Measurements from ENCODE around the gene PLCB2.
A peak's percentile ranks its signal among the peaks of the same experiment; 100 is the strongest.

PLCB2 gene

GRCh38 chr15:40285554-40286011, 22.2 kb downstream of the PLCB2 start:
- H3K4me3 ChIP-seq (ENCODE audit: low read length) = no peak overlapping the region
- TF ChIP-seq ZNF274 (IDR thresholded peaks at IDR 0.05; ENCODE audit: low read depth, low read length) = no peak

DNA sequence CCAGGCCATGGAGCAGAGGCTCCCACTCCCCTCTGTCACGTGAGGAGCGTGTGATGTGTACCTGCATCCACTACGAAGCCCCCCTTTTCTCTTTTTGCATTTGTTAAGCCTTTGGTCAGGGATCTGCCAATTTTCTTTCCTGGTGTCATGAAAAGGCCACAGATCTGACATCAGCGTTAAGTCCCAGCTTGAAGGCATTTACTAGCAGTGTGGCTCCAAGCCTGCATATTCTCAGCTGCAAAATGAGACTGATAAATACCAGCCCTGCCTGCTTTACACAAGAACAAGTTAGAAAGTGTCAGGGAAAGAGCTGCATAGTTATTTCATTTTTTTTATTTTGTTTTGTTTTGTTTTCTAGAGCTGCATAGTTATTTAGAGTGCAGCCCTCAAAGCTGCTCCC, 22.6 kb downstream of the PLCB2 start:
- H3K4me3 ChIP-seq (ENCODE audit: low read length) = no peak overlapping the region
- TF ChIP-seq ZNF274 (IDR thresholded peaks at IDR 0.05; ENCODE audit: low read depth, low read length) = no peak

DNA sequence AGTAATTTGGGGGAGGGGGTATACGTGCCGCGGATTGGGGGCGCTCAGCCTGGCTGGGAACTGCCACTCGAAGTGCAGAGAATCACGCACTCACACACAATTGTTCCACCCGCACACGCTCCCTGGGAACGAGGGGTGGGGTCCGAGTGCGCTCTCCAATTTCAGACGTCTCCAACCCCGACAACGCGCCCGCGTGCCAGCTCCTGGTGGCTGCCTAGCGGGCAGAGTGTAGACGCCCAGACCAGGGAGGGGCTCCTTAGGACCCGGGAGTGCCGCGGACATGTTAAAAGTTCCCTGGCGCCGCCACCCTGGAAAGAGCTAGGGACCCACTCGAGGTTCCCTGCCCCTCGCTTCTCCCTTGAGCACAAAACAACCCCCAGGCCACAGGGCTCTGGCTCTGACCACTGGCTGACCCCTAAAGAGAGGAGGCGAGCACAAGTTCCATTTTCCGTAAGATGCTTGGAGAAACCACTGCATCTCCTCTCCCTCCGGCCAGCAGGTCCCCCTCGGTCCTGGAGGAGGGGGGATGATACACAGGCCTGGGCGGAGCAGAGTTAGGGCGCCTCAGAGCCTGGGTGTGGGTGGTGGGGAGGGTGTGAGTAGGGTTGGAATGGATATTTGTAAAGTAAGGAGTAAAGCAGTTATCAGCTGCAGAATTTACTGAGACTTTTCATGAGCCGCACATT, 24.0 kb downstream of the PLCB2 start:
- TF ChIP-seq ZNF274 (IDR thresholded peaks at IDR 0.05; ENCODE audit: low read depth, low read length) = no peak
- H3K4me3 ChIP-seq (ENCODE audit: low read length) = no peak overlapping the region

DNA sequence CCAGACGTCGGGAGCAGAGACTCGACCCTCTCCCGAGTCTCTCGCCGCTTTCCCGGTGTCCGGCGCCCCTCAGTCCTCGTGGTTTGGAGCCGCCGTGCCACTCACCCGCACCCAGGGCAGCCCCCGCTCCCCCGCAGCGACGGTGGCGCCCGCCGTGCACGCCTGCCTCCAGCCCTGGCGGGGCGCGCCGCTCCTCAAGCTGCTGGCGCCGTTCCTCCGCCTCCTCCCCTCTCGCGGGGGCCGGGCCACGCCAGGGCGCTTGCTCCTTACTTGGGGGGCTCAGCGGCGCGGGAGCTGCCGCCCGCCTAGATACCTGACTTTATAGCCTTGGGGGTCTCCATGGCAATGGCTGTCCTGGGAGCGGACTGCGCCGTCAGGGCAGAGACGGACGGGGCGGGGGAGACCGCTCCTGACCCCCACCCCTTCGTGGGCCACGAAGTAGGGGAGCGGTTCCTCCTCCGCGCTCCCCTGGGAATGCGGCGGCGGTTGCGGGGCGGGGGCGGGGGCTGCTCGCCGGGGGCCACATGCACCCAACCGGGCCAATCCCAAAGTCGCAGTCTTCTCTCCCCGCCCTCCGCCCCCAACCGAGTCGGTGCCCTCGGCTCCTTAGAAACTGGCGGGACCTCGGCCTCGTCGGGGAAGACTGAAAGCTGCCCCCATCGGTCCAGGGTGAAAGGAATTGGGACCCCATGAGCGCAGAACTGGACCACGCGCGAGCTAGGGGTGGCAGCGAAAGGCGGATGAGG, 24.7 kb downstream of the PLCB2 start, which contains the start of gene ANKRD63:
TSS of gene ANKRD63 (minus strand) at position 196 of the 746 bp plus-strand sequence. CDS start 478 bp downstream, outside the sequence.
- TF ChIP-seq ZNF274 (IDR thresholded peaks at IDR 0.05; ENCODE audit: low read depth, low read length) = no peak
- H3K4me3 ChIP-seq (ENCODE audit: low read length) = peak within 1 kb of the TSS; percentile 52; the same call in 1 of the 2 replicates

GRCh38 chr15:40282147-40282868, 25.4 kb downstream of the PLCB2 start:
- peak overlapping the region; percentile 52; the same call in 1 of the 2 replicates for H3K4me3 ChIP-seq (ENCODE audit: low read length)
- no peak for TF ChIP-seq ZNF274 (IDR thresholded peaks at IDR 0.05; ENCODE audit: low read depth, low read length)

- no peak for TF ChIP-seq ZNF274 (IDR thresholded peaks at IDR 0.05; ENCODE audit: low read depth, low read length)
- H3K4me3 ChIP-seq (ENCODE audit: low read length) = peak overlapping the region; percentile 52; the same call in 1 of the 2 replicates
Measured at GRCh38 chr15:40281801-40282146, 26.0 kb downstream of the PLCB2 start.

DNA sequence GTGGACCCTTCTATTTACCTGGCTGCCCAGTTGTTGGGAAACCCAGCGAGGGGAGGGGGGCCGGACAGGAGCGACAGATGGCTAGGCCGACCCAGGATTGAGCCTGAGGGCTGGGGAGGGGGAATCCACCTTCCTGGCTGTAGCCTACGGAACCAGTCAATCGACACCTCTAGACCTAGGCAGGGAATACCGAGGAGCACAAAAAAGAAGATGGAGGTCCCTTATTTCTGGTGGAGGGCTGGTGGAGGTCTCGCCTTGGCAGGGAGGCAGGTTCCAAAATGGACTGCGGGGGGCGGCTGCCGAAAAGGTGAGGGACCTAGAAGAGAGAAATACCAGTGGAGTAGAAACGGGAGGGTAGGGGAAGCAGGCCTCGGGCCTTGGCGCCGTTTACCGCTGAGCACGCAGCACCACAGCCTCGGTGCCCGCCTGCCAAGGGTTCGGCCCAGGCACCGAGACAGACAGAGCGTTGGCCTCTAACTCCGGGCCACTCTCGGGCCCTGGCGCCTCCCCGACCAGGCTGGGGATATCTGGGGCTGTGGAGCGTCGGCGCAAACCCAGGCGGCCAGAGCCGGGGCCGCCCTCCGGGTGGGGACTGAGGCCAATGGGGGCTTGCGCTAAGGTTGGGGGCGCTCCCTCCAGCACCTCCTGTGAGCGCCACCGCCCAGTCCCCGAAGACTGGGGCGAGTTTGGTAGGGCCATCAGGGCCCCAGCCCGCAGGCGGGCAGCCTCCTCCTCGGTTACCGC, 26.5 kb downstream of the PLCB2 start:
- no peak for TF ChIP-seq ZNF274 (IDR thresholded peaks at IDR 0.05; ENCODE audit: low read depth, low read length)
- no peak overlapping the region for H3K4me3 ChIP-seq (ENCODE audit: low read length)

DNA sequence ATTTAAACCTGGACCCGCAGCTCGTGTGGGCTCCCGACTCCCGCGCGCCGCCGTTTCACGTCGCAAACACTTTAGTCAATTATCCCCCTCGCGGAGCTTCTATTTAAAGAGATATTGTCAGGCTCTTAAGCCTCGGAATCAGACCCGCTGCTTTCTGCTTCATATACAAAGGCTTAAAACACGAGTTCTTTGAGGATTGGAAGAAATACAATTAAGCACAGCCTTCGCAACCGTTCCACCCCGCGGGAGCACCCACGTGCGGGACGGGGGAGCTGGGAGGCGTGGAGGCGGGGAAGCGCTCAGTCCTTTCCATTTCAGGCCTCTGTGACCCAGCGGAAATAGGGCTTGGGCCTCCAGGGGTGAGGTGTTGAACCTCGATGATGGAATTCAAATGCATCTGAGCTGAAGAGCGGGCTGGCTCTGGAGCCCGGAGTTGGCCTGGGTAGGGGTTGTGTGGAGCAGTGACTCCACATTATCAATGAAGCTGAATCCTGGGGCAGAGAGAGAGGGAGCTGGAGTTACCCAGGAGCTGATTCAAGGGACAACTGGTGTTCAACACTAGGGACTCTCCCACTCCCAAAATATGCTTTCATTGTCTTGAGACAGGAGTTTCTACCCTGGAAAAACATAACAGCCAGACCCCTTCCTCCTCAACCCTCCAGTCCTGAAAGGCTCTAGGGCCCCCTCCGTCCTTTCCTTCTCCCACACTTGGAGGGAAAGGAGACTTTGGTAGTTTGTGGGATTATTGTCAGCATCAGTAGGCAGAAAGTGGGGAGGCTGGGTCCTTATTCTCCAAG, 27.3 kb downstream of the PLCB2 start:
- no peak overlapping the region for H3K4me3 ChIP-seq (ENCODE audit: low read length)
- TF ChIP-seq ZNF274 (IDR thresholded peaks at IDR 0.05; ENCODE audit: low read depth, low read length) = no peak

DNA sequence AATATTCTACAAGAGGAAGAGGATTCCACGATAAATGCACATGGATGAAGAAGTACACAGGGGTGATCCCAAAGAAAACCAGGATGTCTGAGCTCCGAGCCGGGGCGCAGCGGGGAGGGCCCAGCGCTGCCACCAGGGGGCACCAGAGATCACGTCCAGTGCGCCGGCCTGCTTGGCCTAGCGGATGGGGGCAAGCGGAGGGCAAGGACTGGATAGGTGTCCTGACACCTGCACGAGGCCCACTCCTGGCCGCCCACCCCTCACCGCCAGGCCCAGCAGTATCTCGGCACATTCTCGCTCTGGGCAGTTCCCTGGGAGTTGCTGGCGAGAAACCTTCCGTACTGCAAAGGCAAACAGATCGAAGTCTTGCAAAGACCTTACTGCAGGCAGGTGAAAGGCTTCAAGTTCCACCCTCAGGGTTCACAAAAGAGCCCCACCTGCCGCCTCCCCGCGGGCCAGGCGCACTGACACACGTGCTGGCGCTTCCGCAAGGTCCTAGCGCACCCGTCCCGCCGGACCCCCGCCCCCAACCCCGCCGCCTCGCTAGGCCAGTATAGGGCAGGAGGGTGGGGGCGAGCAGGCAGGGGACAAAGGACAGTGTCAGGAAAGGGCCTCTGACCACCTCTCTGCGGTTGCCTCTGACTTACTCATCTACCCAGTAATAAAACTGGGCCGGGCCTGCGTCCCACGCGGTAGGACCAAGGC, 28.1 kb downstream of the PLCB2 start:
- no peak for TF ChIP-seq ZNF274 (IDR thresholded peaks at IDR 0.05; ENCODE audit: low read depth, low read length)
- H3K4me3 ChIP-seq (ENCODE audit: low read length) = no peak overlapping the region

GRCh38 chr15:40278026-40278425, 29.7 kb downstream of the PLCB2 start:
- no peak for TF ChIP-seq ZNF274 (IDR thresholded peaks at IDR 0.05; ENCODE audit: low read depth, low read length)
- no peak overlapping the region for H3K4me3 ChIP-seq (ENCODE audit: low read length)

GRCh38 chr15:40277471-40277870, 30.3 kb downstream of the PLCB2 start:
- H3K4me3 ChIP-seq (ENCODE audit: low read length) = no peak overlapping the region
- TF ChIP-seq ZNF274 (IDR thresholded peaks at IDR 0.05; ENCODE audit: low read depth, low read length) = no peak

DNA sequence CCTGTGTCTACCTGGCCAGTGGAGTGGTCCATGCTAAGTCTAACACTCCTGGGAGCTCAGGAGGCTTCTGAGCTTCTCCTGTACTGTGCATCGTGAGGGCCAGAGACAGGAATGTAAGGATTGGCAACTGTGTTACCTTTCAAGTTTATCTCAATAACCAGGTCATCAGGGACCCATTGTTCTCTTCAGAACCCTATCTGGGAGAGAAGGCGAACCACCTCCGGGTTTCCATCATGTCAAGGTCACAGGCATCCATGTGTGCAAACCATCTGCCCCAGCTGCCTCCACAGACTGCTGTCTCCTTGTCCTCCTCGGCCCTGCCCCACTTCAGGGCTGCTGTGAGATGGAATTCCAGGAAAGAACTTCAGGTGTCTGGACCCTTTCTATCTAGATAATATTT, 30.8 kb downstream of the PLCB2 start:
- no peak overlapping the region for H3K4me3 ChIP-seq (ENCODE audit: low read length)
- no peak for TF ChIP-seq ZNF274 (IDR thresholded peaks at IDR 0.05; ENCODE audit: low read depth, low read length)

GRCh38 chr15:40275954-40276353, 31.8 kb downstream of the PLCB2 start:
- H3K4me3 ChIP-seq (ENCODE audit: low read length) = no peak overlapping the region
- no peak for TF ChIP-seq ZNF274 (IDR thresholded peaks at IDR 0.05; ENCODE audit: low read depth, low read length)
